Activated CD4-positive, CD25-positive, alpha-beta regulatory T cell treated with anti-CD3 and anti-CD28 coated beads, Interleukin-2, amount 50 U/mL, for 24 hours (primary cell): ENCODE data around the gene NRXN3.

Experiments
- ATAC-seq, 2 donors: fragments of 150-1000 bp; cut with Tn5 transposase; one replicate each; pipeline ENCODE4 v1.10.0; 2021; ENCODE audit warnings: mild to moderate bottlenecking in 1 of 2, moderate library complexity in 1 of 2

The NRXN3 gene

DNA sequence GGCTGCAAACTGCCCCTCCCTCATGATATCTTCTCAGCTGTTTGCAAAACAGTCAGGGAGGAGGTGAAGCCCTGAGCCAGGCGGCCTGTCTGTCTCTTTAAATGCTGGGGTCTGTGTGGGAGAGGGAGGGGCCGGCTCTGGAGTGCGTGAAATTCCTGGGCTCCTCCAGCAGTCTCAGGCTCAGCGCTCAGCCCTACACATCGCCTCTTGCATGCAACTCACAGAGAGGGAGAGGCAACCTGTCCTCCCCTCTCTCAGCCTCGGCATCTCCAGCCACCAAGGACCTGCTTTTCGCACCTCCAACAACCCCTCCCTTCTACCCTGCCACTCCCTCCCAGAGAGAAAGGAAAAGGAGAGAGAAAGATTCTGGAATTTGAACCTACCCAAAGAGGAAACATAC lies at the start of gene NRXN3:
Gene NRXN3 (plus strand): TSS at position 171 of the 400 bp plus-strand sequence. CDS start 72,721 bp downstream, outside the sequence.
- ATAC-seq, result no peak

DNA sequence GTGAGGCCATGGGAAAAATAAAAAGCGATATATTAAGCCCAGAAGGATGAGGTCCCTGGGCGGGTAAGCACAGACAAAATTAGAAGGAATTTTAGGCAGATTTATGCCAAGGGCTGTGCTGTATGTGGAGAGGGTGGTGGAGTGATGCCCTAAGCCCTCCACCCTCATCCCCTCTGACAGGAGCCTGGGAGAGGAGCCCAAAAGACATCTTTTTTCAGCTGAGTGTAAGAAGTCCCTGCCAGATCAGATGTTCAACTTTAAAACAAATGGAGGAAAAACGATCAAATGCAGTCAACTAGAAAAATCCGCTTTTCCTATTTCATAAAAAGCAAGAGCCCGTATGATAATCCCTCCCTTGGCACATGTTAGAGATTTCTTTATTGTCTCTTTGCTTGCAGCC lies 47.7 kb upstream of the NRXN3 start:
- ATAC-seq, result no peak

DNA sequence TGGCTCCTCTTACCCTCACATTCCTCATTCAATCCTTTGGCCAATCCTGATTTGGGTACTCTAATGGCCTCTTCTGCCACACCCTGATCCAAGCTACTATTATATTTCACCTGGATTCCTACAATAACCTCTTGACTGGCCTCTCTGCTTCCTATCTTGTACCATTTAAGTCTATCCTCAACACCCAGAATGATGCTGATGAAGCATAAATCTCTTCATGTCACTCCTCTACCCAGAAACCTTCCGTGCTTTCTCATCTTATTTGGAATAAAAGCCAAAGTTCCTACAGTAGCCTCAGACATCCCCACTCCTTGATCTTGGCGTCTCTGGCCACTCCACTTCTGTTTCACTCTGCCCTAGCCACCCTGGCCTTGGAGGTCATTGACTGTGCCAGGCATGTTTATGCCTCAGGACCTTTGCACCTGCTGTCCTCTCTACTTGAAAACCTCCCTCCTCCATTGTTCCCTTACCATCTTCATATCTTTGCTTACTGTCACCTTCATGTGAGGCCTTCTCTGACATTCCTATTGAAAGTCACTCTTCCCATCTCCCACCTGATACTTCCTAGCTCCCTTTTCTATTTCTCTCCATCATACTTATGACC lies 46.4 kb upstream of the NRXN3 start:
- ATAC-seq, result no peak

DNA sequence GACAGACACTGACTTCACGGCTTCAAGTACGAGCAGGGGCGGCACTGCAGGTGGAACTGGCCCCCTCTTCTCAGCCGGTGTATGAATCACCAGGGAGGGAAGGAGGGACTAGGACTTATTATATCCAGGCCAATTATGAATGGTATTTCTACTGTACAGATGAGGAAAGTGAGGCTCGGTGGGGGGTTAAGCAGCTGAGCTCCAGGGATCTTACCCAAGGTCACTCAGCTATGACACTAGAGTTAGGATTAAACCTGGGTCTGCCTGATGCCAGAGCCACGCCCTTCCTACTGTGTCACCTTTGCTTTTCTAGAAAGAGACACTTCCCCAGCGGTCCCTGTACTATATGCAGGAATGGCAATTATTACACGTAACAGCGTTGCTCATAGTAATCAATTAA lies 42.2 kb upstream of the NRXN3 start:
- ATAC-seq, result no peak

DNA sequence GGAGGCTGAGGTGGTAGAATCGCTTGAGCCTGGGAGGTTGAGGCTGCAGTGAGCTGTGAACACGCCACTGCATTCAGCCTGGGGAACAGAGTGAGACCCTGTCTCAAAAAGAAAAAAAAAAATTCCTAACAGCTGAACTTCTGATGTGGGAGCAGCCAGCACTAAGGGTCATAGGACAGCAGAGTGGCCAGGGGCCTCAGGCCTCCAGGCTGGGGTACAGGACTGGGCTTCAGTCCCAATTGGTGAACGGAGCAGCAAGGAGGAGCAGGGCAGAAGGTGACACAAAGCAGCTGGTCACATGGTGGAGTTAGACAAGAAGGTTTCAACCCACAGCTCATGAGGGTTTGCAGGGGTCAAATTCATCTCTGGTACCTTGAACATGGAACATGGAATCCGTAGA lies 40.8 kb upstream of the NRXN3 start:
- ATAC-seq, result no peak

DNA sequence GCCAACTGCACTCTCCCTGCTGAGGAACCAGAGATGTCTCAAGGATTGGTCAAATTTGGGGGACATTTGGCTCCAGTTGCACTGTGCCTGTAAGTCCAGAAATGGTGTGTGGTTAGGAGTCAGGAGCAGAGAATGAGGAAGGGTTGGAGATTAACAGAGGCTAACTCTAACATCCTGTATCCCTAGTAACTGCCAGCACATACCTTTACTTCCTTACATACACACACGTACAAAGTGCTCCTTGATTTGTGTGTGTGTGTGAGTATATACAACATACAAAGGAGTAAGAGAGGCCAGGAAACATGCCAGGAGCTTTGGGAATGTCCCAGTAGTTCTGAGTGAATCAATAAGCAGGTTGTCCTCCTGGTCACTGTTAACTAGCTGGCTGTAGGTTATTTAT lies 39.8 kb upstream of the NRXN3 start:
- ATAC-seq, result no peak

DNA sequence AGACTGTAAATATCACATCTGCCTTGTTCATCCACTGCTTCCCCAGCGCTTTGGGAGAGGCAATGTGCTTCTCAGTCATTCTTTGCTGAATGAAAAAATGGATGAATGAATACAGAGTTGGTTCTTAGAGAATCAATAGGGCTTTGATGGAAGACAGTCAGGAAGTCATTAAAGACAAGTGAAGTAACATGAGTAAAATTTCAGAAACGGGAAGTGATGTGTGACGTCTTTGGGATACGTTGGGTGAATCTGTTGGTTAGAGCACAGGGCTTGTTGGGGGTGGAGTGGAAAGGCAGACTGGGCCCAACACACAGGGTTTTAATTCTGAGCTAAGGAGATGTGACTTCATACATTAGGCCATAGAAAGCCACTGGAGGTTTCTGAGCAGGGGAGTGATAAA lies 39.0 kb upstream of the NRXN3 start:
- ATAC-seq, result no peak

DNA sequence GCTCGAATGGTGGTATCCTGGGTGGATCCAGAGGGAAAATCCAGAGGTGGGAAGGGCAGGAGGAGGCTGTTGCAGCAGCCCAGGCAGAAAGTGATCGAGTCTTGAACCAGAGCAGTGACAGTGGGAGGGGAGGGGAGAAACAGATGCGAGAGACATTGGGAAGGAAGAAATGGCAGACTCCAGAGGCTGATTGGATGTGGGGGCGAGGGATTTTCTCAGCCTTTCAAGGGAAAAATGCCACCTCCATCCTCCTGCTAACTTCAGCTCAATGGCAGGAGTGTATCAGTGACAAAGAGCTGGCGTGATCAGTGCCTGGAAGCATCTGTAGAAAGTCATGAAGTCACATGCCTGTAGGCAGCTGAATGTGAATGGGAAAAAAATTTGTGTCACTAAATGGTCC lies 38.6 kb upstream of the NRXN3 start:
- ATAC-seq, result no peak

DNA sequence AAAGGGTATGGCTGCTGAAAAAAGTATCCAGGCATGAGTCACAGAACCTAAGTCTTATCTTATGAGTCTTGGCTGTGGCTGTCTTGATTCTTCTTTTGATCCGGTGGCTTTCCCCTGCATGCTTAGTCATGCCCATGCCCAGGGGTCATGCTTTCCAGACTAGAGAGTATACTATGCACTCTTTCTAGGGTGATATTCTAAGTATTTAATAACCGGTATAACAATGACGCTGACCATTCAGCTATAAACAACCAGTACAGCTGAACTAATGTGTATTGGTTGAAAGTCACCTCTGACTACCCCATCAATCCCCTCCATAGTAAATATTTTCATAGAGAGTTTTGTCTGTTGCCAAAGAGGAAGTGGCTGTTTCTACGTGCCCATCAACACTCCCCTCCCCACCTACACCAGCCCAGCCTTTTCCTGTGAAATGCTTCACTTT lies 34.7 kb upstream of the NRXN3 start:
- ATAC-seq, result no peak

DNA sequence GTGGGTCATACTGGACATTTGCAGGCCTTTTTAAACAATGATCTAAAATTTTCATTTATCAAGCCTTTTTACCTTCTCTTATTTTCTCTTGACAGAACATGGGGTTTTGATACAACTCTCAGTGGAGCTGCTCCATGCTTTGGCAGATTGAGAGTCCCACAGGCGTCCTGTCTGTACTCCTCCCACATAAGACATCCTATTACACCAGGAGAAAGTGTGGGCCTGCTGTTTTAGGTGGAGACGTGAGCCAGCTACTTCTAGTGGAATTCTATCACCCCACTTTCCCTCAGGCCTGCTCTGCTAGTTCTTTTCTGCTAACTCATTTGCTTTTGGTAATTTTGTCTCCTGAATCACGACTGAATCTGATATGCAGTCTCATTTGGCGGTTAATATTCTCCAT lies 33.5 kb upstream of the NRXN3 start:
- ATAC-seq, result no peak

DNA sequence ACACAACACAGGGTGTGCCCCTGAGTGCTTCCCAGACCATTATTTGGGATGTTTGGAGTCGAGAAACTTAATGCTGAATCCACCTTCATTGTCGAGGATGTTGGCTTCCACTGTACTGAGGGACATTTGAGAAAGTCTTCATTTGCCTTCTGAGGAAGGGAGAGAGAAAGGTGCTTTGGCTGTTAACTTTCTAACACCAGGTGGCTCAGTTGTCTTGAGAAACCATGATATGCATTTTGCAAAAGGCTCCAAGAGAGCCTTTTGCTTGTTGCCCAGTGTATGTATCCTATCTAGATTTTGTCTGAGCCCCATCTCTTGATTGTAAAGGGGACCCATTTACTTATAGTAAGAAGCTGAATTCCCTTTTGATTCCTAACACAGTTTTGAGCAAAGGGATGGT lies 28.6 kb upstream of the NRXN3 start:
- no peak for ATAC-seq

DNA sequence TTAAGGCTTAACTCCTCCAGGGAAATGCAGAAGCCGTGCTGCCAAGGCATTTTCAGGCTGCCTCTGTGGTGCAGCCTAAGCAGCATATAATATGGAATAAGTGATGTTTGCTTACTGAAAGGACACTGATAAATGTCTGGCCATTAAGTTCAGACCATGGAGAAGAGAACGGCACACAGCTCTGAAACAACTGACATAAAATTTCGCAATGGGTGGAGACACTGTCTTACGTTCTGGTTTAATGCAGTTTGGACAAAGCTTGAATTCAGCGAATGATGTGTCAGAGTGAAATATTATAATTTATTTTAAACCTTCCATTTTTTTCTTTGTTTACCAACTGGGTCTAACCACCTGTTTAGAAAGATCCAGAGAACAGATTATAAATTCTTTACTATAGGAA lies 27.2 kb upstream of the NRXN3 start:
- ATAC-seq, result no peak

DNA sequence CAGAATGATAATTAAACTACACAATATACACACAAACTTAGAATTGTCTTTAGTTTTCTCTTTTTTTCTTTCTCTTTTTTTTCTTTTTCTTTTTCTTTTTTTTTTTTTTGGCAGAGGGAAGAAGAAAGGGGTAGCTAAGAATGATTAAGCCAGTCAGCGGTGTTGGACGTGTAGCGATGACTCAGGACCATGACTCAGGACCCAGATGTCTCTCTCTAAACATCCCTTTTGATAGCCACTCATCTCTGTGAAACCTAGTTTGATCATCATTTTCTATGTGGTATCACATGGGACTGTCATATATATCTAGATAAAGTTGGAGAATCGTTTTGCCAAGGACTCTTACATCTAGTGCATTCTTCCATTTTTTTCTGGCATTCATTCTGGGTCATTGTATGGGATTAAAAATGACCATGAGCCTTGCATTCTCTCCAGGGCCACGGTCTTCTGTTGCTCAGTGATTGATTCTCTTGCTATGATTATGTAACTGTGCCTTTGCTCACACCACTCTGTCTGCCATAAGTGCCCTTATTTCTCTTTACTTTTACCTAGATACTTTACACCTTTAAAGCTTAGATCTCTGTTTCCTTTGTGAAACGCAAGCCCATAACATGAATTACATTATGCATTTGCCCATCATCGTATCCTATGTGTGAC lies 26.6 kb upstream of the NRXN3 start:
- ATAC-seq, result peak; percentile 48 to 65

DNA sequence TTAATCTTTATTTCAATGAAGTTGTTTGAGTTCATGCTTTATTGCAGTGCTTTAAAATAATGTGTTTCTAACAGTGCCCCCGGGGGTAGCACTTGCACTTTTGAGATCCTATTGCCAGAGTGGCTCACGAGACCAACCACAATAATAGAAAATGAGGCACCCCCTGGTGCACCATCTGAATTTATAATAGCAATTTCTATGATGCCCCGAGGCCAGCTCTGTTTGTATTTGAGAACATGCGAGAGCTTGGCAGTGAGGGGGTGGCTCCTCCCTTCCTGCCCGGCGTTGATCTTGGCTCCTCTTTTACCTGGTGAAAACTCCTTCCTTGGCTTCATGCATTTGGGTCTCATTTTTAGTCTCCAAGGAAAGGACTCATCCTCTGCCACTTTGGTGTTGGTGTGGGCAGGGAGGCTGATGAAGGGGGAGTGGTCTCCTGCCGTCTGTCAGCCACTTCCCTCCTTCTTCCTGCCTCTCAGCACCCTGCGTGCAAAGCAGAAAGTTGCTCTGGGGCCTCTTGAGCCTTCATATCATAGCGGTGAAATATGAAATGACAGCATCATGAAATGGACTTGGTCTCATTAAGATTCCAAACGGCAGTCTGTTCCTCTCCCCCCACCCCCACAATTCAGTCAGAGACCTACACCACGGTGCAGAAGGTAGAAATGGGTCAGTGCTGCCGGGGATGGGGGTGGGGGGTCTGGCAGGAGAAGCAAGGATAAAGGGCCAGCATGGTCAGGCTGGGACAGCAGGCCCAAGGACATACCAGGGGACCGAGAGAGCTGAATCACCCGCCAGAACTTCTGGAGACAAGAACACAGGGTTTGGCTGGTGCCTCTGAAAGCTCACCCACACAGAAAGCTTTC lies 17.7 kb upstream of the NRXN3 start:
- ATAC-seq, result no peak

DNA sequence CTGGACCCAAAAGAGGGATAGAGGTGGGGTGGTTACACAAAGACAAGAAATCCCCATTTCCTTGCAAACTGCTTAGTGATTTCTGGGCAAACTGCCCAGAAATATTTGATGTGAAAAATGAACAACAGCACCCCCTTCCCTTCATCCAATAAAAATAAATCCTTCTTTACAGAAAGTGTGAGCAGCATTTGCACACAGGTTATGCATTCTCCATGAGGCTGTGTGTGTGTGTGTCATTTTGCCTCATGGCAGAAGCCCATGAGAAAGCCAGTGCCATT lies 17.2 kb upstream of the NRXN3 start:
- ATAC-seq, result no peak

DNA sequence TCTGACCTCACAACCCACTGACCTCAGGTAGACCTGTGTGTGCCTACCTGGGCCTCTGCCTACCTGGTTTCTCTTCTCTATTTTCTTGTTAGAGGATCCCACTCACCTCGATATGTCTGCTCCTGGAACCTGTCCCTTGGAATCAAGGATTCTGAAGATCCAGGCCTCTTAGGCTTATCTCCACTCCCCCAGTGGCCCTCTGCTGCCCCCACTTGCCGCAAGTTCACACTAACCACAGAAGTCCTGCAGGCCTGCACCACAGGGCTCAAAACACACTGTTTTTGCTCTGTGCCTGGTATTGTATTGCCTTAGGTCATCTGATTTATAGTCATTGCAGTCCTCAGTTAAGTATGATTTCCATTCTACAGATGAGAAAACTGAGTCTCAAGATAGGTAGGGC lies 15.3 kb upstream of the NRXN3 start:
- ATAC-seq, result no peak

DNA sequence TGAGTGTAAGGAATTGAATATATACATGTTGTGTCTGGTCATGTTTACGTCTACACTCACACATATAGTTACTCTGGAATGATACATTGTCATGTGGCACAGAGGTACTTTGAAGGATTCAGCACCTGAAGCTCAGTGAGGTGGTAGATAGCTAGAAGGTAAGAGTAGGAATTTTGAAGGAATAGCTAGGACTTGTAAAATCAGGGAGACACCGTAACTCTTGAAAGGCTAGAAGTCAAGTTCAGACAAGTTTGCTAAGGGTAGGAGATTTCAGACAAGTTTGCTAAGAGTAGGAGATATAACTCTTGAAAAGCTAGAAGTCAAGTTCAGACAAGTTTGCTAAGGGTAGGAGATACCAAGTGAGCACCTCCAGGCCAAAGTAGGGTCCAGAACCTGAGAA lies 14.0 kb upstream of the NRXN3 start:
- ATAC-seq, result no peak

DNA sequence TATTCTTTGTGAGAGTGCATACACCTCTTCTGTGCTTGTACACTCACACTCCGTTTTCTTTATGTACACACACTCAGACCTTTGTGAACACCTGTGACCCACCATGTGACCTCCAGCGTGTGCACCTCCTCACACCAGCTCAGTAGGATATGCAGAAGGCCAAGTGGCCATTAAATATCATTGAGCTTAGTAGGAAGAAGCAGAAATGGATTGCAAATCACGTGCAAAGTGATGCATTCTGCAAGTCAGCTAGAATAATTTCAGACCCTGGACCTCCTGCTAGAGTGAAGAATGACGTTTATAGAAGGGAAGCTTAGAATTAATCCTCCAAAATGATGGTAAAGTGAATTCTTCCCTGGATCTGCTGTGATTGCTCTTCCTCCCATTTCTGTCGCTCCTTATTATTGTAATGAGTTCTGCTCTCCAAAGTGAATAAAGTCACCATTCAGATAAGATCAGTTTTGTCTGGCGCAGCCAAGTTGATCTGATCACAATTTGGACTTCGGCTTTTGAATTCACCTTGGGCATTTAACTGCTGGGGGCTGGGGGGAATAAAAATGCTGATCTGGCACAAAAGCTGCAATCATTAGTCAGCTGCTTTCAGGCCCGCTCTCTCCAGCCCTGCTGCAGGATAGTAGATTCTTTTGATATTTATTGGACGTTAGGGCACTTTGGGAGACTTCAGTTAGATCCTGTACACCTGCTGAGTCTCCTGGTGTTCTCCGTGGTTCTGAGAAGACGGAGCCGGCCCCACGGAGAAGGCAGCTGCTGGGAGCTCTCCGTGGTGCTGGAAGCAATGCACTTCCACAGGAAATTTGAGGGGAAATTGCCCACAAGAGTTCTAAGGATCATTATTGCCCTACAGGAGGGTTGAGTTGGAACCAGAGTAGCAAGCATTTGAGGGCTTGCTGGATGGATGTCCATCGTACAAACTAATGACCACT lies 12.4 kb upstream of the NRXN3 start:
- ATAC-seq, result no peak

DNA sequence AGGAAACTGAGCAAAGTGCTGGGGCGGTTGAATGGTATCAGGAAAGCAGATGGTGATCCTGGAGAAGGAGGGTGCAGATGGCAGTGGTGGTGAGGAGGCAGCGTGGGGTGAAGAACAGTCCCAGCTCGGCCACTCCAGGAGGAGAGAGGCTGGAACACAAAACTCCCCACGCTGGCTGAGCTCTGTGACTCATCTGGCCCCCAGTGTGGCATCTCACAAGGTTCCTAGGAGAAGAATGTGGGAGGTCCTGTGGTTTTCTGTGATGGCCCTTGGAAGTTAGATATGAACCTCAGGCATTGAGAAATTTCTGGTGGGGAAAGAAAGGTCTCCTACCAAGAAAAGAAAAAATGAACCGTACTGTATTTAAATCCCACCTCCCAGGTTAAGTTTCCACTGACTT lies 8.0 kb upstream of the NRXN3 start:
- no peak for ATAC-seq

DNA sequence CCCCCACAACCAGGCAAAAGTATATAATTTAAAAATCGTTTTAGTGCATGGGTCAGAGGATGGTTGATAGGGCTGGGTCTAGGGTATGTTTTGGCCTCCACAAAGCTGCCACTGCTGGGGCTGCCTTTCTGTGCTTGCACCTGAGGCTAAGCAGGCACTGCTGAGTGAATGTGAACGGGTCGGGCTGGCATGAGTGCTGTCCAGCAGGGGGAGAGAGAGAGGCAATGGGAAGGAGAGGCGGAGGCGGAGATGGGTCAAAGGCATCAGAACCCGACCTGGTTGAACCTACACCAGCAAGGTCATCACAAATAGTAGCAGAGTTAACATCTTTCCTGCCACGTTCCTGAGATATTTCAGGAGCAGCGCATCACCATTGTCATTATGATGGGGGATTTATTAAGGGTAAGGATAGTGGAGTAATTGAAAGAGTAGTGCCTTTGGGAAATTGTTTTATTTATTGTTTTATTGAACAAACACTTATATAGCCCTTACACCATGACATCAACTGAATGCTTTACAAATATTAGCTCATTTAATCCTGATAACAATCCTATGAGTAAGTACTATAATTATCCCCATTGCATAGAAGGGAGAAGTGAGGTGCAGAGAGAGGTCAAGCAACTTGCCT lies 5.8 kb upstream of the NRXN3 start:
- ATAC-seq, result no peak

DNA sequence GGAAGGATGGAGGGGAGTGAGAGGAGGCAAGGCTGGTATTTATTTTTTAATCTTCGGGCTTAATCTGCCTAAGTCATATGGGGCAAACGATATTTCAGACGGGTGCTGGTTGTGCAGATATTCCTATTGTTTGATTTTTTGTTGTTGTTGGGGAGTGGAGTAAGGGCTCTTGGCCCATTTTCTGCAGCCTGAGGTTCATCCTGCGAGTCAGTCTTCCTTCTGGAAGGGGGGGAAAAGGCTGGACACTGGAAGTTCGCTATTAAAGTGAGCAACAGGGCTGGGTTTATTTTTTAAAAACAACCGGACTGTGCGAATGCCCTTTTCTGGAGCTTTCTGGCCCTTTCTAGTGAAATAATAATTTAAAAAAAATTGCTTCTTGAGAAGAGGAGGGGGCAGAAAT lies 2.3 kb downstream of the NRXN3 start:
- ATAC-seq, result no peak

DNA sequence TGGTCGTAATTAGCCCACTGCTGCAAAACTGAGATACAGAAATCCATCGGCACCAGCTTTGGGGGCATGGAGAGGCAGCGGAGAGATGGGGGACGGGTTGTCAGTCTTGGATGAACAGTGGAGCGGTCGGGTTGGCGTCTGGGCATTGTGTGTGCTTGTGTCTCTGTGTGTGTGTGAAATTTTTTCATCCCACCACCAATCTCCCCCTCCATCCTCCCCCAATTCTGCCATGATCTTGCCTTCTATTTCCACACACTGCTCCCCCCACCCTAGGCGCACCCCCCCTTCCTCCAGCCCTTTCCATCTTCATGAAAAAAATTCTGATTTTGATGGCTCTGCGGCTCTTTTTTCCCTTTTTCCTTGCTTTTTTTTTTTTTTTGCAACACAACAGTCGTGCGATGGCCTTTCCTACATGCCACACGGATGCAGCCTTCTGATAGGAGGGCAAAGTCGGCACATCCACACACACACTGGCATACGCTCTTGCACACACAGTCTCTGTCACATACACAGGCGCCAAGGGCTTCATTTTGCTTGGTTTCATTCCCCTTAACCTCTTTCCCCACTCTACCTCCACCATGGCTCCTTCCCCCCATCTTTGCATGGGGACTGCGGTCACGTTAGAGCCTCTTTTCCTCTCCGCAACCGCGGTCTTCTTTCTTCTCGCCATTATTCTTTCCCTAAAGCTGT lies 3.3 kb downstream of the NRXN3 start:
- no peak for ATAC-seq
